ENCODE measurements around the gene PARP16.
"Not testable (repeated sequence)": the region's sequence is repeated elsewhere in the genome, so short reads cannot be mapped to it uniquely, and the experiment has no call there.

The PARP16 gene

GRCh38 chr15:65246939-65247338 is 39.7 kb downstream of the PARP16 start:
- no peak for FAIRE-seq
- no peak for DNase-seq (ENCODE audit: insufficient read length)
- no peak for TF ChIP-seq TAF1 (IDR thresholded peaks at IDR 0.05; ENCODE audit: borderline replicate concordance, low read depth, low read length)
- TF ChIP-seq POLR2A (IDR thresholded peaks at IDR 0.05; ENCODE audit: low read depth, low read length): no peak
- no peak for TF ChIP-seq POLR2AphosphoS5 (IDR thresholded peaks at IDR 0.05; ENCODE audit: low read depth, low read length)

GRCh38 chr15:65246026-65246714 is 40.5 kb downstream of the PARP16 start:
- FAIRE-seq: no peak
- TF ChIP-seq POLR2AphosphoS5 (IDR thresholded peaks at IDR 0.05; ENCODE audit: low read depth, low read length): no peak
- TF ChIP-seq TAF1 (IDR thresholded peaks at IDR 0.05; ENCODE audit: borderline replicate concordance, low read depth, low read length): no peak
- no peak for TF ChIP-seq POLR2A (IDR thresholded peaks at IDR 0.05; ENCODE audit: low read depth, low read length)
- no peak for DNase-seq (ENCODE audit: insufficient read length)

GRCh38 chr15:65245096-65245856 is 41.4 kb downstream of the PARP16 start:
- FAIRE-seq (no peak), DNase-seq (ENCODE audit: insufficient read length) (no peak)
- TF ChIP-seq POLR2AphosphoS5 (IDR thresholded peaks at IDR 0.05; ENCODE audit: low read depth, low read length): no peak
- TF ChIP-seq POLR2A (IDR thresholded peaks at IDR 0.05; ENCODE audit: low read depth, low read length): no peak
- TF ChIP-seq TAF1 (IDR thresholded peaks at IDR 0.05; ENCODE audit: borderline replicate concordance, low read depth, low read length): no peak

GRCh38 chr15:65244638-65245037 is 42.0 kb downstream of the PARP16 start:
- no peak for TF ChIP-seq POLR2A (IDR thresholded peaks at IDR 0.05; ENCODE audit: low read depth, low read length)
- no peak for TF ChIP-seq POLR2AphosphoS5 (IDR thresholded peaks at IDR 0.05; ENCODE audit: low read depth, low read length)
- TF ChIP-seq TAF1 (IDR thresholded peaks at IDR 0.05; ENCODE audit: borderline replicate concordance, low read depth, low read length): no peak
- FAIRE-seq (no peak), DNase-seq (ENCODE audit: insufficient read length) (no peak)

- FAIRE-seq; DNase-seq (ENCODE audit: insufficient read length): not testable (repeated sequence)
Measured at GRCh38 chr15:65236443-65236842, 50.2 kb downstream of the PARP16 start.

GRCh38 chr15:65233696-65234095 is 53.0 kb downstream of the PARP16 start:
- FAIRE-seq: no peak
- TF ChIP-seq POLR2AphosphoS5 (IDR thresholded peaks at IDR 0.05; ENCODE audit: low read depth, low read length) (no peak), POLR2A (IDR thresholded peaks at IDR 0.05; ENCODE audit: low read depth, low read length) (no peak), TAF1 (IDR thresholded peaks at IDR 0.05; ENCODE audit: borderline replicate concordance, low read depth, low read length) (no peak)
- no peak for DNase-seq (ENCODE audit: insufficient read length)

- FAIRE-seq (no peak), DNase-seq (ENCODE audit: insufficient read length) (no peak)
- no peak for TF ChIP-seq POLR2AphosphoS5 (IDR thresholded peaks at IDR 0.05; ENCODE audit: low read depth, low read length)
- TF ChIP-seq POLR2A (IDR thresholded peaks at IDR 0.05; ENCODE audit: low read depth, low read length): no peak
- TF ChIP-seq TAF1 (IDR thresholded peaks at IDR 0.05; ENCODE audit: borderline replicate concordance, low read depth, low read length): no peak
Measured at GRCh38 chr15:65232520-65232919, 54.2 kb downstream of the PARP16 start.

GRCh38 chr15:65231306-65231705 is 55.4 kb downstream of the PARP16 start:
- TF ChIP-seq POLR2A (IDR thresholded peaks at IDR 0.05; ENCODE audit: low read depth, low read length) (no peak), TAF1 (IDR thresholded peaks at IDR 0.05; ENCODE audit: borderline replicate concordance, low read depth, low read length) (no peak), POLR2AphosphoS5 (IDR thresholded peaks at IDR 0.05; ENCODE audit: low read depth, low read length) (no peak)
- FAIRE-seq (no peak), DNase-seq (ENCODE audit: insufficient read length) (no peak)

GRCh38 chr15:65226901-65227300 is 59.8 kb downstream of the PARP16 start:
- FAIRE-seq; DNase-seq (ENCODE audit: insufficient read length): not testable (repeated sequence)

GRCh38 chr15:65226221-65226620 is 60.5 kb downstream of the PARP16 start:
- TF ChIP-seq POLR2A (IDR thresholded peaks at IDR 0.05; ENCODE audit: low read depth, low read length) (no peak), TAF1 (IDR thresholded peaks at IDR 0.05; ENCODE audit: borderline replicate concordance, low read depth, low read length) (no peak), POLR2AphosphoS5 (IDR thresholded peaks at IDR 0.05; ENCODE audit: low read depth, low read length) (no peak)
- FAIRE-seq: no peak
- DNase-seq (ENCODE audit: insufficient read length): no peak

GRCh38 chr15:65223996-65224395 is 62.7 kb downstream of the PARP16 start:
- TF ChIP-seq POLR2AphosphoS5 (IDR thresholded peaks at IDR 0.05; ENCODE audit: low read depth, low read length) (no peak), POLR2A (IDR thresholded peaks at IDR 0.05; ENCODE audit: low read depth, low read length) (no peak), TAF1 (IDR thresholded peaks at IDR 0.05; ENCODE audit: borderline replicate concordance, low read depth, low read length) (no peak)
- FAIRE-seq (no peak), DNase-seq (ENCODE audit: insufficient read length) (no peak)

- FAIRE-seq (no peak), DNase-seq (ENCODE audit: insufficient read length) (no peak)
- no peak for TF ChIP-seq POLR2A (IDR thresholded peaks at IDR 0.05; ENCODE audit: low read depth, low read length)
- no peak for TF ChIP-seq TAF1 (IDR thresholded peaks at IDR 0.05; ENCODE audit: borderline replicate concordance, low read depth, low read length)
- no peak for TF ChIP-seq POLR2AphosphoS5 (IDR thresholded peaks at IDR 0.05; ENCODE audit: low read depth, low read length)
Measured at GRCh38 chr15:65222891-65223290, 63.8 kb downstream of the PARP16 start.
